HepG2 (cell line): ENCODE results near the gene ASCC2. TPM values are rescaled to one million over a fixed set of nuclear protein-coding genes. Genes with fewer than 3 reads are reported as not detected.

Experiments
- ARNTL ChIP-seq: sonication (generic); formaldehyde crosslinking; IDR thresholded peaks from 2 replicates; pipeline ENCODE4 v1.4.0; 2020; ENCODE audit warnings: mild to moderate bottlenecking, missing genetic modification reagents
- ESRRA ChIP-seq: sonication (generic); formaldehyde crosslinking; IDR thresholded peaks from 2 replicates; pipeline ENCODE4 v1.5.1; 2020; ENCODE audit warnings: mild to moderate bottlenecking, low read depth, missing genetic modification reagents
- SMAD1 ChIP-seq: sonication (generic); formaldehyde crosslinking; IDR thresholded peaks from 2 replicates; pipeline ENCODE4 v1.4.0; 2020; ENCODE audit warnings: missing genetic modification reagents, low read depth, mild to moderate bottlenecking, borderline replicate concordance
- SMAD3 ChIP-seq: sonication (generic); formaldehyde crosslinking; IDR thresholded peaks from 2 replicates; pipeline ENCODE4 v1.4.0; 2020; ENCODE audit warnings: missing genetic modification reagents
- SNAI1 ChIP-seq: sonication (generic); formaldehyde crosslinking; IDR thresholded peaks from 2 replicates; pipeline ENCODE4 v1.5.0; 2020; ENCODE audit warnings: mild to moderate bottlenecking, missing genetic modification reagents, borderline replicate concordance
- SP2 ChIP-seq: sonication (generic); formaldehyde crosslinking; IDR thresholded peaks from 2 replicates; pipeline ENCODE4 v1.5.1; 2020; ENCODE audit warnings: mild to moderate bottlenecking, missing genetic modification reagents
- STAT5B ChIP-seq: sonication (generic); formaldehyde crosslinking; IDR thresholded peaks from 2 replicates; pipeline ENCODE4 v1.4.0; 2020; ENCODE audit warnings: missing genetic modification reagents
- ZNF331 ChIP-seq: sonication (generic); formaldehyde crosslinking; IDR thresholded peaks from 2 replicates; pipeline ENCODE4 v1.4.0; 2020; ENCODE audit warnings: missing genetic modification reagents
- ZNF510 ChIP-seq: sonication (generic); formaldehyde crosslinking; IDR thresholded peaks from 2 replicates; pipeline ENCODE4 v1.4.0; 2020; ENCODE audit warnings: low read depth, mild to moderate bottlenecking, missing genetic modification reagents
- ZNF598 ChIP-seq: sonication (generic); formaldehyde crosslinking; IDR thresholded peaks from 2 replicates; pipeline ENCODE4 v1.5.1; 2020; ENCODE audit warnings: mild to moderate bottlenecking, missing genetic modification reagents, borderline replicate concordance
- polyA plus RNA-seq, 8 experiments: library from polyadenylated mRNA; depleted of rRNA in 3 of 8; stranded (reverse) in 7 of 8; unstranded in 1 of 8; fragments of >200 nt; fragmentation: Illumina TruSeq in 4 of 8; extraction: Trizol in 4 of 8; gene quantifications; 2 replicates each; pipeline versions ENCODE4 v1.2.1 to v1.2.3, GENCODE V29; 2011 to 2016; ENCODE audit warnings: low read depth in 4 of 8, missing spikeins in 1 of 8, mixed read lengths in 1 of 8; ENCODE audit not compliant: insufficient read depth in 1 of 8
- total RNA-seq, 5 experiments: library from RNA; depleted of rRNA; stranded (reverse); fragments of >200 nt; fragmentation: Illumina TruSeq; extraction: Trizol; gene quantifications; 2 replicates each; pipeline ENCODE4 v1.2.3, GENCODE V29; 2016; ENCODE audit warnings: low read depth in 1 of 5
- TF ChIP-seq, protein P1 (sequence below), 2 experiments: sonication (generic) in 1 of 2; formaldehyde crosslinking in 1 of 2; IDR thresholded peaks; 2 replicates each; pipeline versions ENCODE4 v1.4.0 to v1.6.1; 2018 to 2020; ENCODE audit warnings: missing genetic modification reagents in 2 of 2, borderline replicate concordance in 1 of 2, low read depth in 1 of 2, mild to moderate bottlenecking in 1 of 2, missing biosample characterization in 1 of 2
- TF ChIP-seq, protein P2 (sequence below): sonication (generic); formaldehyde crosslinking; IDR thresholded peaks from 2 replicates; pipeline ENCODE4 v1.8.0; 2022; ENCODE audit warnings: missing genetic modification reagents, low read depth, mild to moderate bottlenecking, borderline replicate concordance
- TF ChIP-seq, protein P3 (sequence below): sonication (generic); formaldehyde crosslinking; IDR thresholded peaks from 2 replicates; pipeline ENCODE4 v1.5.0; 2020; ENCODE audit warnings: mild to moderate bottlenecking, missing genetic modification reagents, borderline replicate concordance

Gene ASCC2
- total and polyA plus RNA-seq, 2 of the 13 experiments (the other 11 are each of a cell fraction or from before 2014, with no cell fraction given): 26.2 to 26.3 TPM

DNA sequence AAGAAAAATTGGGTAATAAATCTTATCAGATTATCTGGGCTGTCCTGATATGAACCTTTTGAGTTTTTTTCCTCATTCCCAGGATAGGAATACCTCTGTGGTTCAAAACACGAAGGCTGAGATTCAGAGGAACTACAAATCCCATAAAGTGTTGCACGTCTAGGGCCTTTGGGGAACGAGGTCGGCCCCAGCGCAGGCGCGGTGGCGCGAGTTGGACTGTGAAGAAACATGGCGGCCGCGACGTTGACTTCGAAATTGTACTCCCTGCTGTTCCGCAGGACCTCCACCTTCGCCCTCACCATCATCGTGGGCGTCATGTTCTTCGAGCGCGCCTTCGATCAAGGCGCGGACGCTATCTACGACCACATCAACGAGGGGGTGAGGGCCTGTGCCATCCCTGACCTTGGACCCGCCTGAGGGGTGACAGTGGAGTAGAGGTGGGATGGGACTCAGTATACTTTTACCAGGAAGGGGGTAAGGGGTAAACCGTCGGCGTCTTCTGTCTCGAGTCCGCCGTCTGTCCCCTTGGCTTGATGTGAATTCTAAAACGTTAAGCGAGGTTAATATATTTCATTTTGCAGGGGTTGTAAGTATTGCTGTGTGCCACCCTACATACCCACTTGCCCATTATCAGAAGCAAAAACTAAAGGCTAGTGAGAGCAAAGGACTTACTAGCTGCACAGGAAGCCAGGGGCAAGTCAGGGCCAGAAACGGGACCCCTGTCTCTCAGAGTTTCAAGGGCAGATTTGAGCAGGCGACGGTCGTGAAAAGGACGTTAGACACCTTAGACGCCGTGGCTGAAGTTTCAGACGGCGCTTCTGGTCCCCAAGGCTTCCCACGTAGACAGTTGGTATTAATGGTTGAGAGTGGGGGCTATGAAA, 70.7 kb downstream of the ASCC2 start, which contains the start of gene UQCR10 (continued):
- TF ChIP-seq SMAD1 (CRISPR knock-in tag): 0 out of 2 replicates have a peak, but pooled peaks have one; percentile 61
- 0 out of 2 replicates have a peak, but pooled peaks have one; percentile 18 for TF ChIP-seq SMAD3
- TF ChIP-seq, protein P1, sequence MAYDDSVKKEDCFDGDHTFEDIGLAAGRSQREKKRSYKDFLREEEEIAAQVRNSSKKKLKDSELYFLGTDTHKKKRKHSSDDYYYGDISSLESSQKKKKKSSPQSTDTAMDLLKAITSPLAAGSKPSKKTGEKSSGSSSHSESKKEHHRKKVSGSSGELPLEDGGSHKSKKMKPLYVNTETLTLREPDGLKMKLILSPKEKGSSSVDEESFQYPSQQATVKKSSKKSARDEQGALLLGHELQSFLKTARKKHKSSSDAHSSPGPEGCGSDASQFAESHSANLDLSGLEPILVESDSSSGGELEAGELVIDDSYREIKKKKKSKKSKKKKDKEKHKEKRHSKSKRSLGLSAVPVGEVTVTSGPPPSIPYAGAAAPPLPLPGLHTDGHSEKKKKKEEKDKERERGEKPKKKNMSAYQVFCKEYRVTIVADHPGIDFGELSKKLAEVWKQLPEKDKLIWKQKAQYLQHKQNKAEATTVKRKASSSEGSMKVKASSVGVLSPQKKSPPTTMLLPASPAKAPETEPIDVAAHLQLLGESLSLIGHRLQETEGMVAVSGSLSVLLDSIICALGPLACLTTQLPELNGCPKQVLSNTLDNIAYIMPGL (CRISPR knock-in tag; IDR thresholded peaks at IDR 0.05; ENCODE audit: borderline replicate concordance in 1 of 2, low read depth in 1 of 2): peak in 1 of 2 experiments; percentile 25; a peak in 1 of 4 replicates
- TF ChIP-seq, protein P2, sequence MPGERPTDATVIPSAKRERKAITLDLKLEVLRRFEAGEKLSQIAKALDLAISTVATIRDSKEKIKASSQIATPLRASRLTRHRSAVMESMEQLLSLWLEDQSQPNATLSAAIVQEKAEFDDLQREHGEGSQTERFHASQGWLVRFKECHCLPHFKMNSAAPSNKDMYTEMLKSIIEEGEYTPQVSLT (CRISPR knock-in tag): 0 out of 2 replicates have a peak, but pooled peaks have one; percentile 39
- peak; percentile 76; the same call in 1 of the 2 replicates for TF ChIP-seq ESRRA (CRISPR knock-in tag)
- TF ChIP-seq ZNF598 (CRISPR knock-in tag): no peak
- no peak for TF ChIP-seq STAT5B (CRISPR knock-in tag)
- TF ChIP-seq SNAI1: 0 out of 2 replicates have a peak, but pooled peaks have one; percentile 15
- TF ChIP-seq ZNF510 (CRISPR knock-in tag): 0 out of 2 replicates have a peak, but pooled peaks have one; percentile 56
- TF ChIP-seq, protein P3, sequence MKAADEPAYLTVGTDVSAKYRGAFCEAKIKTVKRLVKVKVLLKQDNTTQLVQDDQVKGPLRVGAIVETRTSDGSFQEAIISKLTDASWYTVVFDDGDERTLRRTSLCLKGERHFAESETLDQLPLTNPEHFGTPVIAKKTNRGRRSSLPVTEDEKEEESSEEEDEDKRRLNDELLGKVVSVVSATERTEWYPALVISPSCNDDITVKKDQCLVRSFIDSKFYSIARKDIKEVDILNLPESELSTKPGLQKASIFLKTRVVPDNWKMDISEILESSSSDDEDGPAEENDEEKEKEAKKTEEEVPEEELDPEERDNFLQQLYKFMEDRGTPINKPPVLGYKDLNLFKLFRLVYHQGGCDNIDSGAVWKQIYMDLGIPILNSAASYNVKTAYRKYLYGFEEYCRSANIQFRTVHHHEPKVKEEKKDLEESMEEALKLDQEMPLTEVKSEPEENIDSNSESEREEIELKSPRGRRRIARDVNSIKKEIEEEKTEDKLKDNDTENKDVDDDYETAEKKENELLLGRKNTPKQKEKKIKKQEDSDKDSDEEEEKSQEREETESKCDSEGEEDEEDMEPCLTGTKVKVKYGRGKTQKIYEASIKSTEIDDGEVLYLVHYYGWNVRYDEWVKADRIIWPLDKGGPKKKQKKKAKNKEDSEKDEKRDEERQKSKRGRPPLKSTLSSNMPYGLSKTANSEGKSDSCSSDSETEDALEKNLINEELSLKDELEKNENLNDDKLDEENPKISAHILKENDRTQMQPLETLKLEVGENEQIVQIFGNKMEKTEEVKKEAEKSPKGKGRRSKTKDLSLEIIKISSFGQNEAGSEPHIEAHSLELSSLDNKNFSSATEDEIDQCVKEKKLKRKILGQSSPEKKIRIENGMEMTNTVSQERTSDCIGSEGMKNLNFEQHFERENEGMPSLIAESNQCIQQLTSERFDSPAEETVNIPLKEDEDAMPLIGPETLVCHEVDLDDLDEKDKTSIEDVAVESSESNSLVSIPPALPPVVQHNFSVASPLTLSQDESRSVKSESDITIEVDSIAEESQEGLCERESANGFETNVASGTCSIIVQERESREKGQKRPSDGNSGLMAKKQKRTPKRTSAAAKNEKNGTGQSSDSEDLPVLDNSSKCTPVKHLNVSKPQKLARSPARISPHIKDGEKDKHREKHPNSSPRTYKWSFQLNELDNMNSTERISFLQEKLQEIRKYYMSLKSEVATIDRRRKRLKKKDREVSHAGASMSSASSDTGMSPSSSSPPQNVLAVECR (CRISPR knock-in tag): peak; percentile 13; the same call in 1 of the 2 replicates
- 0 out of 2 replicates have a peak, but pooled peaks have one; percentile 48 for TF ChIP-seq ZNF331 (CRISPR knock-in tag)
- TF ChIP-seq SP2 (CRISPR knock-in tag): 0 out of 2 replicates have a peak, but pooled peaks have one; percentile 33
- TF ChIP-seq ARNTL (CRISPR knock-in tag): no peak; the same call in 1 of the 2 replicates
